HepG2 (cell line): Measurements from ENCODE around the gene HIPK2. TPM values are rescaled to one million over a fixed set of nuclear protein-coding genes. Genes with fewer than 3 reads are reported as not detected.
A peak's percentile ranks its signal among the peaks of the same experiment; 100 is the strongest.

ENCODE experiments used
- CEBPG ChIP-seq: IDR thresholded peaks from 2 replicates; pipeline ENCODE4 v1.6.1; 2016
- HNRNPK ChIP-seq: fragments of 200-400 bp; formaldehyde crosslinking; IDR thresholded peaks from 2 replicates; pipeline ENCODE4 v1.6.1; 2018; ENCODE audit warnings: low read length, low read depth, moderate library complexity, mild to moderate bottlenecking; ENCODE audit not compliant: poor library complexity, severe bottlenecking
- KAT2B ChIP-seq: fragments of 150-350 bp; IDR thresholded peaks from 2 replicates; pipeline ENCODE4 v1.6.1; 2014; ENCODE audit warnings: low read depth, low read length, borderline replicate concordance
- KAT7 ChIP-seq: IDR thresholded peaks from 2 replicates; pipeline ENCODE4 v1.6.1; 2018; ENCODE audit warnings: borderline replicate concordance, missing compliant biosample characterization
- KLF11 ChIP-seq: IDR thresholded peaks from 2 replicates; pipeline ENCODE4 v1.6.1; 2016; ENCODE audit warnings: missing compliant biosample characterization
- KLF12 ChIP-seq: sonication (generic); formaldehyde crosslinking; IDR thresholded peaks from 2 replicates; pipeline ENCODE4 v1.4.0; 2020; ENCODE audit warnings: missing genetic modification reagents, borderline replicate concordance
- MIXL1 ChIP-seq: IDR thresholded peaks from 2 replicates; pipeline ENCODE4 v1.6.1; 2016
- SKIL ChIP-seq: sonication (generic); formaldehyde crosslinking; IDR thresholded peaks from 2 replicates; pipeline ENCODE4 v1.8.0; 2022; ENCODE audit warnings: missing genetic modification reagents, mild to moderate bottlenecking, moderate library complexity, borderline replicate concordance
- TGIF2 ChIP-seq: IDR thresholded peaks from 2 replicates; pipeline ENCODE4 v1.6.1; 2016; ENCODE audit warnings: control low read depth, missing compliant biosample characterization
- ZBTB4 ChIP-seq: sonication (generic); formaldehyde crosslinking; IDR thresholded peaks from 2 replicates; pipeline ENCODE4 v1.4.0; 2020; ENCODE audit warnings: missing genetic modification reagents, mild to moderate bottlenecking, borderline replicate concordance
- ZFP36 ChIP-seq: fragments of 150-350 bp; IDR thresholded peaks from 2 replicates; pipeline ENCODE4 v1.6.1; 2018; ENCODE audit warnings: borderline replicate concordance, low read length, low read depth; ENCODE audit not compliant: partially characterized antibody
- ZFYVE20 ChIP-seq: sonication (generic); formaldehyde crosslinking; IDR thresholded peaks from 2 replicates; pipeline ENCODE4 v1.8.0; 2023; ENCODE audit warnings: low read depth, mild to moderate bottlenecking, moderate library complexity, missing genetic modification reagents, borderline replicate concordance
- ZNF577 ChIP-seq: sonication (generic); formaldehyde crosslinking; IDR thresholded peaks from 2 replicates; pipeline ENCODE4 v1.4.0; 2020; ENCODE audit warnings: mild to moderate bottlenecking, low read depth, missing genetic modification reagents, borderline replicate concordance
- ZNF629 ChIP-seq: sonication (generic); formaldehyde crosslinking; conservative IDR thresholded peaks from 2 replicates; pipeline ENCODE4 v1.5.0; 2020; ENCODE audit warnings: missing genetic modification reagents
- ZNF841 ChIP-seq: sonication (generic); formaldehyde crosslinking; IDR thresholded peaks from 2 replicates; pipeline ENCODE4 v1.8.1; 2023; ENCODE audit warnings: missing genetic modification reagents, borderline replicate concordance
- ZNF883 ChIP-seq: sonication (generic); formaldehyde crosslinking; IDR thresholded peaks from 2 replicates; pipeline ENCODE4 v1.5.1; 2020; ENCODE audit warnings: mild to moderate bottlenecking, missing genetic modification reagents; ENCODE audit errors: not compliant biosample characterization
- polyA plus RNA-seq, 8 experiments: library from polyadenylated mRNA; depleted of rRNA in 3 of 8; stranded (reverse) in 7 of 8; unstranded in 1 of 8; fragments of >200 nt; fragmentation: Illumina TruSeq in 4 of 8; extraction: Trizol in 4 of 8; gene quantifications; 2 replicates each; pipeline versions ENCODE4 v1.2.1 to v1.2.3, GENCODE V29; 2011 to 2016; ENCODE audit warnings: low read depth in 4 of 8, missing spikeins in 1 of 8, mixed read lengths in 1 of 8; ENCODE audit not compliant: insufficient read depth in 1 of 8
- total RNA-seq, 5 experiments: library from RNA; depleted of rRNA; stranded (reverse); fragments of >200 nt; fragmentation: Illumina TruSeq; extraction: Trizol; gene quantifications; 2 replicates each; pipeline ENCODE4 v1.2.3, GENCODE V29; 2016; ENCODE audit warnings: low read depth in 1 of 5
- TF ChIP-seq, protein P1 (sequence below): IDR thresholded peaks from 2 replicates; pipeline ENCODE4 v1.6.1; 2016; ENCODE audit warnings: mild to moderate bottlenecking
- TF ChIP-seq, protein P2 (sequence below): IDR thresholded peaks from 2 replicates; pipeline ENCODE4 v1.6.1; 2016; ENCODE audit warnings: missing compliant biosample characterization, missing genetic modification reagents, borderline replicate concordance
- TF ChIP-seq, protein P3 (sequence below): sonication (generic); formaldehyde crosslinking; IDR thresholded peaks from 2 replicates; pipeline ENCODE4 v1.8.0; 2022; ENCODE audit warnings: mild to moderate bottlenecking, missing genetic modification reagents; ENCODE audit not compliant: insufficient replicate concordance

HIPK2 gene
- total and polyA plus RNA-seq, 2 of the 13 experiments (the other 11 are each of a cell fraction or from before 2014, with no cell fraction given): 14.4 to 20.2 TPM

DNA sequence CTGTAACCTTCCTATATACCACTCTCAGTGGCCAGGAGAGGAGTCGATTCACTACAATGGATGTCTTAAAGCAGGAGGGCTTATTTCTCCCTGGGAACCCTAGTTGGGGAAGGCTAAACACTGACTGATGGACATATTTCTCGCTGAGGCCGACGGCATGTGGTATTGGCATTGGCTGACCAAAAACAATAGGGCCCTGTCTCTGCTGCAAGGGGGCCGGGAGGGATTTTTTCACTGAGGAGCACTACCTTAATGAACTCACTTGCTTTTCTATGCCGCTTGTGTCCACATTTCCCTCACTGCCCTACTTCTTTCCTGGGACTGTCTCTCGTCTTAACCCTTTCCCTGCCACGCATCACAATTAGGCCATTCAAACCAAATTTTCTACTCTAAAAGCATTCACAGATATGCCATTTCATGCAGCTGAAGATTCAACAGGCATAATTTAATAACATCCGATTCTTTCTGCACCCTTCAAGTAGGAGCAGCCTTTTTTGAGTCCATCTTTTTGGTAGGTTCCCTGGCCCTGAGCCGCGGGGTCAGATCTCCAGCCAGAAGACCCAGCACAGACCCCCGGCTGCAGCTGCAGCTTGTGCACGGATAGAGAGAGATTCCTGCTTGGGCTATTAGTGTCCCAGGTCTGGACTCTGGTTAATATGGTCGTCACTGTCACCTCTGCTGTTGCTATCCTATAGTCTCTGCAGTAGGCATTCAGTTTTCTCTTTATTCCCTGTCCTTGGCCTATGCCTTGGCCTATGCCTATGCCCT is 118.7 kb downstream of the HIPK2 start (continued):
- TF ChIP-seq SKIL (no peak; the same call in 1 of the 2 replicates), ZNF629 (CRISPR knock-in tag) (no peak), CEBPG (CRISPR knock-in tag) (no peak), ZNF841 (CRISPR knock-in tag) (no peak), KAT7 (CRISPR knock-in tag) (0 out of 2 replicates have a peak, but pooled peaks have one; percentile 66), ZFP36 (no peak), KLF12 (CRISPR knock-in tag) (no peak), KLF11 (no peak), ZNF883 (CRISPR knock-in tag) (no peak), ZFYVE20 (CRISPR knock-in tag) (no peak), HNRNPK (no peak), TGIF2 (CRISPR knock-in tag) (no peak), ZBTB4 (CRISPR knock-in tag) (no peak), KAT2B (no peak), ZNF577 (CRISPR knock-in tag) (no peak), MIXL1 (CRISPR knock-in tag) (0 out of 2 replicates have a peak, but pooled peaks have one; percentile 35)
- TF ChIP-seq, protein P1, sequence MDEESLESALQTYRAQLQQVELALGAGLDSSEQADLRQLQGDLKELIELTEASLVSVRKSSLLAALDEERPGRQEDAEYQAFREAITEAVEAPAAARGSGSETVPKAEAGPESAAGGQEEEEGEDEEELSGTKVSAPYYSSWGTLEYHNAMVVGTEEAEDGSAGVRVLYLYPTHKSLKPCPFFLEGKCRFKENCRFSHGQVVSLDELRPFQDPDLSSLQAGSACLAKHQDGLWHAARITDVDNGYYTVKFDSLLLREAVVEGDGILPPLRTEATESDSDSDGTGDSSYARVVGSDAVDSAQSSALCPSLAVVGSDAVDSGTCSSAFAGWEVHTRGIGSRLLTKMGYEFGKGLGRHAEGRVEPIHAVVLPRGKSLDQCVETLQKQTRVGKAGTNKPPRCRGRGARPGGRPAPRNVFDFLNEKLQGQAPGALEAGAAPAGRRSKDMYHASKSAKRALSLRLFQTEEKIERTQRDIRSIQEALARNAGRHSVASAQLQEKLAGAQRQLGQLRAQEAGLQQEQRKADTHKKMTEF (CRISPR knock-in tag): peak; percentile 44; the same call in 1 of the 2 replicates
- TF ChIP-seq, protein P2, sequence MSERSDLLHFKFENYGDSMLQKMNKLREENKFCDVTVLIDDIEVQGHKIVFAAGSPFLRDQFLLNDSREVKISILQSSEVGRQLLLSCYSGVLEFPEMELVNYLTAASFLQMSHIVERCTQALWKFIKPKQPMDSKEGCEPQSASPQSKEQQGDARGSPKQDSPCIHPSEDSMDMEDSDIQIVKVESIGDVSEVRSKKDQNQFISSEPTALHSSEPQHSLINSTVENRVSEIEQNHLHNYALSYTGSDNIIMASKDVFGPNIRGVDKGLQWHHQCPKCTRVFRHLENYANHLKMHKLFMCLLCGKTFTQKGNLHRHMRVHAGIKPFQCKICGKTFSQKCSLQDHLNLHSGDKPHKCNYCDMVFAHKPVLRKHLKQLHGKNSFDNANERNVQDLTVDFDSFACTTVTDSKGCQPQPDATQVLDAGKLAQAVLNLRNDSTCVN: no peak
- TF ChIP-seq, protein P3, sequence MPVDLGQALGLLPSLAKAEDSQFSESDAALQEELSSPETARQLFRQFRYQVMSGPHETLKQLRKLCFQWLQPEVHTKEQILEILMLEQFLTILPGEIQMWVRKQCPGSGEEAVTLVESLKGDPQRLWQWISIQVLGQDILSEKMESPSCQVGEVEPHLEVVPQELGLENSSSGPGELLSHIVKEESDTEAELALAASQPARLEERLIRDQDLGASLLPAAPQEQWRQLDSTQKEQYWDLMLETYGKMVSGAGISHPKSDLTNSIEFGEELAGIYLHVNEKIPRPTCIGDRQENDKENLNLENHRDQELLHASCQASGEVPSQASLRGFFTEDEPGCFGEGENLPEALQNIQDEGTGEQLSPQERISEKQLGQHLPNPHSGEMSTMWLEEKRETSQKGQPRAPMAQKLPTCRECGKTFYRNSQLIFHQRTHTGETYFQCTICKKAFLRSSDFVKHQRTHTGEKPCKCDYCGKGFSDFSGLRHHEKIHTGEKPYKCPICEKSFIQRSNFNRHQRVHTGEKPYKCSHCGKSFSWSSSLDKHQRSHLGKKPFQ (CRISPR knock-in tag): no peak
